GM10266 (cell line): ENCODE measurements around the gene DDAH1.

Experiments
- DNase-seq: peaks from one replicate; pipeline ENCODE4 v3.0.0; 2012; ENCODE audit errors: extremely low spot score
- TF ChIP-seq, protein P1 (sequence below): IDR thresholded peaks from 2 replicates; pipeline ENCODE4 v1.5.1; 2012; ENCODE audit warnings: mild to moderate bottlenecking, low read depth; ENCODE audit not compliant: control insufficient read depth, insufficient read depth; ENCODE audit errors: missing control alignments

DDAH1 gene

DNA sequence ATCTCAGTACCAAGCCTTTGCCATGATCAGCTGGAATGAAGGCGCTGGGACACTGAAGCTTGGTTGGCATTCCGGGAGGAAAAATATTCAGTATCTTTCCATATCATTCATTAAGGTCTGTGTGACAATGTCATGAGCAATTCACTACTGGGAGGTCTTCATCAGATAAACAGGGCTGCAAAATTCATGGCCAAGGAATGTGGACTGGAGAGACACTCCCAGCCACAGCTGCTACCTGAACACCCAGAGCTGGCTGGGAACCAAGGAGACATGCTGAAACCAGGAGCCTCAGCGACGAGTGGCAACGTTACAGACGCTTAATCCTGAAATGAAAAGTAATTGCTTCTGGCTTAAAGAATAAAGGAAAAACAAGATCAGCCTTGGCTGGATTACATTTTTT, 30.6 kb upstream of the DDAH1 start:
- DNase-seq: no peak
- TF ChIP-seq, protein P1, sequence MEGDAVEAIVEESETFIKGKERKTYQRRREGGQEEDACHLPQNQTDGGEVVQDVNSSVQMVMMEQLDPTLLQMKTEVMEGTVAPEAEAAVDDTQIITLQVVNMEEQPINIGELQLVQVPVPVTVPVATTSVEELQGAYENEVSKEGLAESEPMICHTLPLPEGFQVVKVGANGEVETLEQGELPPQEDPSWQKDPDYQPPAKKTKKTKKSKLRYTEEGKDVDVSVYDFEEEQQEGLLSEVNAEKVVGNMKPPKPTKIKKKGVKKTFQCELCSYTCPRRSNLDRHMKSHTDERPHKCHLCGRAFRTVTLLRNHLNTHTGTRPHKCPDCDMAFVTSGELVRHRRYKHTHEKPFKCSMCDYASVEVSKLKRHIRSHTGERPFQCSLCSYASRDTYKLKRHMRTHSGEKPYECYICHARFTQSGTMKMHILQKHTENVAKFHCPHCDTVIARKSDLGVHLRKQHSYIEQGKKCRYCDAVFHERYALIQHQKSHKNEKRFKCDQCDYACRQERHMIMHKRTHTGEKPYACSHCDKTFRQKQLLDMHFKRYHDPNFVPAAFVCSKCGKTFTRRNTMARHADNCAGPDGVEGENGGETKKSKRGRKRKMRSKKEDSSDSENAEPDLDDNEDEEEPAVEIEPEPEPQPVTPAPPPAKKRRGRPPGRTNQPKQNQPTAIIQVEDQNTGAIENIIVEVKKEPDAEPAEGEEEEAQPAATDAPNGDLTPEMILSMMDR: no peak

DNA sequence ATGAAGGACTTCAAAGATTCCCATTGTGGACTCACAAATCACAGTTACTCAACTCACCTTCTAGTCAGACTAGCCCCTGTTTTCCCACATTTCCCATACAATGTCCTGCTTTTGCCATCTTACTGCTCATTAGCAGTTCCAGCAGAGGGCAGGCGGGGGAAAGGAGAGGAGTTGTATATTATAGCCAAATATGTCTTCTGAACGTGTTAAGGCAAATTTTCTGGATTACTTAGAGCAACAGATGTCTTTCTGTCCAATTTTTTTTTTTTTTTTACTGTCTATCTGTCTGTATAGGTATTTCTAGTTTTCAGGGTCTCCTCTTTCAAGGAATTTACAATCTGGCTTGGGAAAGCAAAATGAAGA, 29.9 kb upstream of the DDAH1 start:
- TF ChIP-seq, protein P1: no peak
- DNase-seq: no peak

DNA sequence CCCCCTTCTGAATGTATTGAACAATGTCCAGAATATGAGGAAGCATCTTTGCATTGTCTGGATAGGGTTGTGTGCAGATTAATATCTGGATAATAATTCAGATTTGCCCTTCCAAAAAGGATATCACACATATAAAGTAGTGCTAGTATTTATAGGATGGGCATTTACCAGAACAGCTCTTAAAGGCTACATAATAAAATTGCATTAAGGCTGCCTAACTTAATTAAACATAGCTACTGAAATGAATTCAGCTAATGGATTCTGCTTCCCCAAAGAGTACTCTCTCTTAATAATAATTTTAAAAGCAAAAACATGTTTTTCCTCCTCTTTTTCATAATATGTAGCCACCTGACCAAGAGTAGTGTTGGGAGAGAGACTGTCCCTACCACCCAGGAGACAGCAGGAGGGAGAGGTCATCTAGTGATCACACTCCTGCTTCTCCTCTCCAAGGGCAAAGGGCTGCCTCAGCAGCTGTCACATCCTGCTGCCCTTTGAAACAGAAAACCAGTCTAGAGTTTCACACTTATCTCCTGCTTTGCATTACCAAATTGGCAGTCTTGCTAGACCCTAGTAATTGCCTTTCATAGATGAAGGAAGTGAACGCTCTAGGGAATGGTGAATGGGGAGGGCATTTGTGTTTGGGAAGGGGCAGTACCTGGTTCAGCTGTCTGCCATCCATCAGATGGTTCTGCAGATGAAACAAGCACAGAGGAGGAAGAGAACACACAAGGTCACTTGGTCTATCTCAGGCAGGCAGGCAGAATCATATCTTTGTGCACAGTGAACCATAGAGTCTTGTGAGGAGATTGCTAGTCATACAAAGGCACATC, 29.3 kb upstream of the DDAH1 start:
- no peak for DNase-seq
- TF ChIP-seq, protein P1: no peak

DNA sequence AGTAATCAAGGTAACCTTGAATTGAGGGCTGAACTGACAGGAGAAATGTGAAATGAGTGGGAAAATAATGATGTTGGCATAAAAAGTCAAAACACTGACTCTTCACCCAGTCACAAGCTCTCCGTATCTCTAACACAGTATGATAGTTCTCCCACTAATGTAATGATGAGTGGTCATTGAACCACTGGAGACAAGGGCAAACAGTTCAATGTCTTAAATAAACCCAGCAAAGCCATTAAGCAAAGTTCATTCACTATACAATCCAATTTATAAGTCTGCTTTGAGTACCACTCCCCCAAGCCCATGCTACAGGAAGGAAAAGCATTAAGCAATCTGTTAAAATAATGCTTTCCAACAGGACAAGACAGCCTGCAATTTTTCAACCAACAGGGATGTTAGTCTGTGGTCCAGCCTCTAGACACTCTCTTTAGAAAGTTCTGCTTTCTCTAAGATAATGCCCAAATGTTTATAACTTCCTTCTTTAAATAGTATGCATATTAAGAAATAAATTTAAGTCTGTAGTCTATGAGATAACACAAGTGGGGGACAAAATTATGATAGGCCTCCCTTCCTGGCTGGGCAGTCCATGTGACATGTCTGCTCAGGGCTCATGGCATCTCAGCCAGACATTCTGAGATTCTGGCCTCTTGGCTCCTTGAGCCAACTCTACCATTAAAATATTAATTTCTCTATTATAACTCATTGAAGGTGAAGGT, 25.5 kb upstream of the DDAH1 start:
- DNase-seq: no peak
- TF ChIP-seq, protein P1: no peak

DNA sequence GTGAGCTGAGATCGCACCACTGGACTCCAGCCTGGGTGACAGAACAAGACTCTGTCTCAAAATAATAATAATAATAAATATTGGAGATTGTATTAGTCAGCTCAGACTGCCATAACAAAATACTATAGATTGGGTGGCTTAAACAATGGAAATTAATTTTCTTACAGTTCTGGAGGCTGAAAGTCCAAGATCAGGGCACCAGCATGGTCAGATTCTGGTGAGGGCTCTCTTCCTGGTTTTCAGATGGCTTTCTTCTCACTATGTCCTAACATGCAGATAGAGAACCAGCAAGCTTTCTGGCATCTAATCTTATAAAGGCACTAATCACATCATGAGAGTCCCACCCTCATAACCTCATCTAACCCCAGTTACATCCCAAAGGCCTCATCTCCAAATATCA, 23.2 kb upstream of the DDAH1 start:
- TF ChIP-seq, protein P1: no peak
- DNase-seq: no peak

DNA sequence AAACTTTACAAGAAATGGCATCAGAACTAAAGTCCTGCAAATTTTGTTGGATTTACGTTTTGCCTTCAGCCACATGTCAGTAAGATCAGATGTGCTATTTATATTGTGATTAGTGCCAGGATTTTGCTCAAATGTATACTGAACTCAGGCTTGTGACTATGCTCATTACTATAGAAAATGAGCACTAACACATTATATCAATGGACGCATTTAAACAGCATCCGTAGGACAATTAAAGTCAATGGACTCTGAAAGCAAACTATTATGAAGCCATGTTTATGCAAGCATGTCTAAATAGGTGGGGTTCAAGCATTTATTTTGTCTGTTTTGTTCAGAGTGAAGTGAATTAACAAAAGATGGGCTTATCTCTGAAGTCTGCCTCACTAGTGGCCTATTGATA, 20.6 kb upstream of the DDAH1 start:
- no peak for DNase-seq
- TF ChIP-seq, protein P1: no peak

DNA sequence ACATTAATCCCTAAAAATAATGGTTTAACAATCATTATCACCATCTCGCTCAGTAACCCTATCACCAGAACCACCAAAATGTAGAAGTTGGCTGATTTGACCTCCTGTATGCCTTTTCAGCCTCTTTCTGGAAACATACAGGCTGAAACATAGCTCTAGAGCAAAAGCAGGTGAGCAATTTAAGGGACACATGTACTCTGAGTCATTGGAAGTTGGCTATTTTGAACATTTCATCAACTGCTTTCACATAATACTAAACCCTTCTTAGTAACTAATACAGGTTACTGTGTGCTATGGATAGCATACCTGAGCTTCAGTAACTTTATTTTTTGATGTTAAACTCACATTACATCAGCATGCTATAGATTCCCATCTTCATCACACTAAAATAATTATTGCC, 19.8 kb upstream of the DDAH1 start:
- no peak for DNase-seq
- TF ChIP-seq, protein P1: no peak
